ENCODE measurements around the gene KIAA0513.

Gene KIAA0513

GRCh38 chr16:85033171-85033570 is 5.6 kb downstream of the KIAA0513 start:
- no peaks in the 10 kb centered on the region for H3K36me3 ChIP-seq (ENCODE audit: insufficient read depth, low read length)
- H3K27me3 ChIP-seq (ENCODE audit: control insufficient read depth, insufficient read depth, low read length) = no peaks in the 10 kb centered on the region
- no peak overlapping the region for H3K9ac ChIP-seq (ENCODE audit: low read depth, low read length)
- no peak overlapping the region for H3K4me2 ChIP-seq (ENCODE audit: low read length)
- H3K4me3 ChIP-seq (ENCODE audit: low read length) = no peak overlapping the region
- no peaks in the 10 kb centered on the region for H3K9me3 ChIP-seq (replicated peaks; ENCODE audit: low read length)
- peaks cover 25% of the 10 kb centered on the region for H3K4me1 ChIP-seq (ENCODE audit: control insufficient read depth, insufficient read depth, low read length)

GRCh38 chr16:85034591-85035433 is 7.2 kb downstream of the KIAA0513 start:
- Histone ChIP-seq H3K9me3 (replicated peaks; ENCODE audit: low read length) (no peaks in the 10 kb centered on the region), H3K4me3 (ENCODE audit: low read length) (no peak overlapping the region), H3K27me3 (ENCODE audit: control insufficient read depth, insufficient read depth, low read length) (no peaks in the 10 kb centered on the region), H3K4me2 (ENCODE audit: low read length) (no peak overlapping the region), H3K4me1 (ENCODE audit: control insufficient read depth, insufficient read depth, low read length) (peaks cover 9% of the 10 kb centered on the region), H3K36me3 (ENCODE audit: insufficient read depth, low read length) (no peaks in the 10 kb centered on the region), H3K9ac (ENCODE audit: low read depth, low read length) (no peak overlapping the region)

GRCh38 chr16:85036236-85037049 is 8.8 kb downstream of the KIAA0513 start:
- Histone ChIP-seq H3K9ac (ENCODE audit: low read depth, low read length) (no peak overlapping the region), H3K4me3 (ENCODE audit: low read length) (no peak overlapping the region), H3K4me2 (ENCODE audit: low read length) (no peak overlapping the region), H3K4me1 (ENCODE audit: control insufficient read depth, insufficient read depth, low read length) (peaks cover 10% of the 10 kb centered on the region), H3K27me3 (ENCODE audit: control insufficient read depth, insufficient read depth, low read length) (peaks cover 7% of the 10 kb centered on the region), H3K9me3 (replicated peaks; ENCODE audit: low read length) (no peaks in the 10 kb centered on the region), H3K36me3 (ENCODE audit: insufficient read depth, low read length) (no peaks in the 10 kb centered on the region)

GRCh38 chr16:85037050-85037410 is 9.4 kb downstream of the KIAA0513 start:
- Histone ChIP-seq H3K4me1 (ENCODE audit: control insufficient read depth, insufficient read depth, low read length) (peaks cover 13% of the 10 kb centered on the region), H3K36me3 (ENCODE audit: insufficient read depth, low read length) (no peaks in the 10 kb centered on the region), H3K9me3 (replicated peaks; ENCODE audit: low read length) (no peaks in the 10 kb centered on the region), H3K9ac (ENCODE audit: low read depth, low read length) (no peak overlapping the region), H3K4me3 (ENCODE audit: low read length) (no peak overlapping the region), H3K4me2 (ENCODE audit: low read length) (no peak overlapping the region), H3K27me3 (ENCODE audit: control insufficient read depth, insufficient read depth, low read length) (peaks cover 13% of the 10 kb centered on the region)

- Histone ChIP-seq H3K27me3 (ENCODE audit: control insufficient read depth, insufficient read depth, low read length) (peaks cover 19% of the 10 kb centered on the region), H3K36me3 (ENCODE audit: insufficient read depth, low read length) (no peaks in the 10 kb centered on the region), H3K4me2 (ENCODE audit: low read length) (no peak overlapping the region), H3K9me3 (replicated peaks; ENCODE audit: low read length) (no peaks in the 10 kb centered on the region), H3K9ac (ENCODE audit: low read depth, low read length) (no peak overlapping the region), H3K4me3 (ENCODE audit: low read length) (no peak overlapping the region), H3K4me1 (ENCODE audit: control insufficient read depth, insufficient read depth, low read length) (peaks cover 13% of the 10 kb centered on the region)
Measured at GRCh38 chr16:85037721-85038120, 10.1 kb downstream of the KIAA0513 start.

GRCh38 chr16:85040685-85041084 is 13.1 kb downstream of the KIAA0513 start:
- Histone ChIP-seq H3K36me3 (ENCODE audit: insufficient read depth, low read length) (no peaks in the 10 kb centered on the region), H3K4me2 (ENCODE audit: low read length) (no peak overlapping the region), H3K4me1 (ENCODE audit: control insufficient read depth, insufficient read depth, low read length) (peaks cover 13% of the 10 kb centered on the region), H3K9me3 (replicated peaks; ENCODE audit: low read length) (no peaks in the 10 kb centered on the region), H3K27me3 (ENCODE audit: control insufficient read depth, insufficient read depth, low read length) (peaks cover 19% of the 10 kb centered on the region), H3K9ac (ENCODE audit: low read depth, low read length) (no peak overlapping the region), H3K4me3 (ENCODE audit: low read length) (no peak overlapping the region)

GRCh38 chr16:85041219-85042166 is 13.9 kb downstream of the KIAA0513 start:
- Histone ChIP-seq H3K9me3 (replicated peaks; ENCODE audit: low read length) (no peaks in the 10 kb centered on the region), H3K36me3 (ENCODE audit: insufficient read depth, low read length) (no peaks in the 10 kb centered on the region)

GRCh38 chr16:85042167-85042526 is 14.6 kb downstream of the KIAA0513 start:
- no peak overlapping the region for H3K4me2 ChIP-seq (ENCODE audit: low read length)
- no peaks in the 10 kb centered on the region for H3K9me3 ChIP-seq (replicated peaks; ENCODE audit: low read length)
- H3K36me3 ChIP-seq (ENCODE audit: insufficient read depth, low read length) = no peaks in the 10 kb centered on the region
- peaks cover 13% of the 10 kb centered on the region for H3K4me1 ChIP-seq (ENCODE audit: control insufficient read depth, insufficient read depth, low read length)
- H3K9ac ChIP-seq (ENCODE audit: low read depth, low read length) = no peak overlapping the region
- no peak overlapping the region for H3K4me3 ChIP-seq (ENCODE audit: low read length)
- H3K27me3 ChIP-seq (ENCODE audit: control insufficient read depth, insufficient read depth, low read length) = peaks cover 19% of the 10 kb centered on the region

More at GRCh38 chr16:85041219-85042166, 13.9 kb downstream of the KIAA0513 start:
- H3K9ac ChIP-seq (ENCODE audit: low read depth, low read length) = no peak overlapping the region
- peak overlapping the region; percentile 31 for H3K4me2 ChIP-seq (ENCODE audit: low read length)
- H3K27me3 ChIP-seq (ENCODE audit: control insufficient read depth, insufficient read depth, low read length) = peaks cover 19% of the 10 kb centered on the region
- no peak overlapping the region for H3K4me3 ChIP-seq (ENCODE audit: low read length)
- H3K4me1 ChIP-seq (ENCODE audit: control insufficient read depth, insufficient read depth, low read length) = peaks cover 13% of the 10 kb centered on the region

- Histone ChIP-seq H3K4me2 (ENCODE audit: low read length) (no peak overlapping the region), H3K36me3 (ENCODE audit: insufficient read depth, low read length) (no peaks in the 10 kb centered on the region), H3K4me1 (ENCODE audit: control insufficient read depth, insufficient read depth, low read length) (peaks cover 8% of the 10 kb centered on the region), H3K4me3 (ENCODE audit: low read length) (no peak overlapping the region), H3K9ac (ENCODE audit: low read depth, low read length) (no peak overlapping the region), H3K27me3 (ENCODE audit: control insufficient read depth, insufficient read depth, low read length) (peaks cover 19% of the 10 kb centered on the region), H3K9me3 (replicated peaks; ENCODE audit: low read length) (no peaks in the 10 kb centered on the region)
Measured at GRCh38 chr16:85042606-85043005, 15.0 kb downstream of the KIAA0513 start.

GRCh38 chr16:85045077-85045476 is 17.5 kb downstream of the KIAA0513 start:
- H3K4me2 ChIP-seq (ENCODE audit: low read length) = no peak overlapping the region
- H3K9me3 ChIP-seq (replicated peaks; ENCODE audit: low read length) = no peaks in the 10 kb centered on the region
- H3K27me3 ChIP-seq (ENCODE audit: control insufficient read depth, insufficient read depth, low read length) = peaks cover 19% of the 10 kb centered on the region
- H3K9ac ChIP-seq (ENCODE audit: low read depth, low read length) = no peak overlapping the region
- H3K4me1 ChIP-seq (ENCODE audit: control insufficient read depth, insufficient read depth, low read length) = peaks cover 6% of the 10 kb centered on the region
- no peaks in the 10 kb centered on the region for H3K36me3 ChIP-seq (ENCODE audit: insufficient read depth, low read length)
- no peak overlapping the region for H3K4me3 ChIP-seq (ENCODE audit: low read length)

Data from skeletal muscle satellite cell (primary cell).